Caco-2 (cell line): ENCODE data around the gene NPHP3. TPM values are rescaled to one million over a fixed set of nuclear protein-coding genes. Genes with fewer than 3 reads are reported as not detected.

ENCODE experiments used
- BruUV-seq: library from RNA; stranded (reverse); fragments of 400-500 nt; replicated peaks from 2 replicates; lab custom pipeline; 2021; lab: Mats Ljungman, UMichigan
- CTCF ChIA-PET: fragments of 300-600 bp; sonication (Branson Sonifier 250); formaldehyde crosslinking; loops from one replicate; lab custom pipeline; 2022; ENCODE audit warnings: antibody characterized with exemption; lab: Charles Lee
- POLR2A ChIA-PET: fragments of 300-600 bp; sonication (Branson Sonifier 250); formaldehyde crosslinking; loops from one replicate; lab custom pipeline; 2022; ENCODE audit warnings: antibody characterized with exemption; lab: Charles Lee
- DNase-seq, 2 experiments: peaks; one replicate each; pipeline versions ENCODE4 v3.0.0 to v3.0.0-alpha.2; 2020 to 2022
- H3K27me3 ChIP-seq: replicated peaks from 2 replicates; pipeline ENCODE4 v1.6.0; 2011; ENCODE audit warnings: low read length; ENCODE audit not compliant: control insufficient read depth, insufficient read depth
- H3K36me3 ChIP-seq: 2 replicates; pipeline ENCODE4 v1.5.1; 2011; ENCODE audit warnings: low read length; ENCODE audit not compliant: control insufficient read depth, insufficient read depth
- H3K4me1 ChIP-seq: fragments of 250-450 bp; sonication (Bioruptor Pico); 2 replicates; pipeline ENCODE4 v1.5.1; 2020; ENCODE audit warnings: mild to moderate bottlenecking
- H3K4me3 ChIP-seq: 2 replicates; pipeline ENCODE4 v1.5.1; 2011; ENCODE audit warnings: low read depth, mild to moderate bottlenecking, control low read depth, low read length
- H3K9me3 ChIP-seq: fragments of 250-450 bp; sonication (Bioruptor Pico); 2 replicates; pipeline ENCODE4 v1.5.1; 2020; ENCODE audit warnings: mild to moderate bottlenecking, moderate library complexity
- H3K27ac Mint-ChIP-seq: one replicate; pipeline ENCODE4 v1.8.0; 2022; ENCODE audit warnings: mixed read lengths; ENCODE audit not compliant: unreplicated experiment
- H3K27me3 Mint-ChIP-seq: one replicate; pipeline ENCODE4 v1.8.0; 2022; ENCODE audit warnings: mixed read lengths; ENCODE audit not compliant: insufficient read depth, unreplicated experiment
- H3K36me3 Mint-ChIP-seq: one replicate; pipeline ENCODE4 v1.8.0; 2022; ENCODE audit warnings: mild to moderate bottlenecking, mixed read lengths; ENCODE audit not compliant: insufficient read depth, unreplicated experiment
- H3K4me1 Mint-ChIP-seq: one replicate; pipeline ENCODE4 v1.8.0; 2022; ENCODE audit warnings: low read depth, mixed read lengths; ENCODE audit not compliant: unreplicated experiment
- H3K4me3 Mint-ChIP-seq: one replicate; pipeline ENCODE4 v1.8.0; 2022; ENCODE audit warnings: mild to moderate bottlenecking, moderate library complexity, mixed read lengths; ENCODE audit not compliant: unreplicated experiment
- H3K9me3 Mint-ChIP-seq: one replicate; pipeline ENCODE4 v1.8.0; 2022; ENCODE audit warnings: mixed read lengths; ENCODE audit not compliant: unreplicated experiment
- CTCF ChIP-seq, 2 experiments: fragments of 200-600 bp in 1 of 2; IDR thresholded peaks; 1 replicate in 1 of 2; 2 replicates in 1 of 2; pipeline versions ENCODE4 v1.5.1 to v1.8.0; 2011 to 2022; ENCODE audit warnings: antibody characterized with exemption in 1 of 2, control low read depth in 1 of 2, inconsistent platforms in 1 of 2, low read depth in 1 of 2, low read length in 1 of 2, mild to moderate bottlenecking in 1 of 2, moderate library complexity in 1 of 2; ENCODE audit not compliant: insufficient read depth in 1 of 2, severe bottlenecking in 1 of 2, unreplicated experiment in 1 of 2
- intact Hi-C: fragments of 100-400 bp; cut with micrococcal nuclease; formaldehyde crosslinking; loops from one replicate; pipeline ENCODE4 v1.10.0; 2022; ENCODE audit not compliant: unreplicated experiment
- total RNA-seq: library from RNA; stranded (reverse); gene quantifications from 2 replicates; pipeline ENCODE4 v1.2.3, GENCODE V29; 2022

NPHP3 gene
- total RNA-seq, 1 experiment from 2014 or later, result 16.9 TPM

GRCh38 chr3:132682201-132682600 lies 40.0 kb downstream of the NPHP3 start:
- H3K4me3 Mint-ChIP-seq, result no peak overlapping the region
- intact Hi-C loops, result no loop called here
- H3K36me3 ChIP-seq, result no peaks in the 10 kb centered on the region; the same call in 1 of the 2 replicates
- H3K4me1 Mint-ChIP-seq, result no peaks in the 10 kb centered on the region
- no peaks in the 10 kb centered on the region for H3K4me1 ChIP-seq
- BruUV-seq, result no TSS peak
- ChIA-PET POLR2A (no interaction called here), CTCF (no interaction called here)
- H3K36me3 Mint-ChIP-seq, result peaks cover 27% of the 10 kb centered on the region
- no peak overlapping the region for H3K27ac Mint-ChIP-seq
- no peak overlapping the region for H3K4me3 ChIP-seq
- no peaks in the 10 kb centered on the region for H3K27me3 ChIP-seq
- no peaks in the 10 kb centered on the region for H3K27me3 Mint-ChIP-seq
- no peaks in the 10 kb centered on the region for H3K9me3 ChIP-seq
- no peak for DNase-seq
- no peaks in the 10 kb centered on the region for H3K9me3 Mint-ChIP-seq
- TF ChIP-seq CTCF (IDR thresholded peaks at IDR 0.05; ENCODE audit: insufficient read depth in 1 of 2, low read depth in 1 of 2, low read length in 1 of 2, severe bottlenecking in 1 of 2, unreplicated experiment in 1 of 2), result no peak

GRCh38 chr3:132681421-132681820 lies 40.8 kb downstream of the NPHP3 start:
- CTCF ChIA-PET, result interaction anchor here (1.2 kb wide), 1 partner anchor 22 kb away, joined by 6 read pairs; the partner anchor contains the start of gene ACAD11
- H3K4me3 ChIP-seq, result no peak overlapping the region
- H3K4me1 Mint-ChIP-seq, result no peaks in the 10 kb centered on the region
- no peaks in the 10 kb centered on the region for H3K9me3 Mint-ChIP-seq
- POLR2A ChIA-PET, result no interaction called here
- H3K36me3 Mint-ChIP-seq, result peaks cover 31% of the 10 kb centered on the region
- intact Hi-C loops, result no loop called here
- H3K4me1 ChIP-seq, result no peaks in the 10 kb centered on the region
- H3K27ac Mint-ChIP-seq, result no peak overlapping the region
- no peaks in the 10 kb centered on the region for H3K9me3 ChIP-seq
- H3K27me3 ChIP-seq, result no peaks in the 10 kb centered on the region
- no peaks in the 10 kb centered on the region for H3K27me3 Mint-ChIP-seq
- BruUV-seq, result TSS peak; percentile 29
- no peak for DNase-seq
- no peak overlapping the region for H3K4me3 Mint-ChIP-seq
- no peaks in the 10 kb centered on the region; the same call in 1 of the 2 replicates for H3K36me3 ChIP-seq
- TF ChIP-seq CTCF (IDR thresholded peaks at IDR 0.05; ENCODE audit: insufficient read depth in 1 of 2, low read depth in 1 of 2, low read length in 1 of 2, severe bottlenecking in 1 of 2, unreplicated experiment in 1 of 2), result no peak

- BruUV-seq, result no TSS peak
- no peak overlapping the region for H3K4me3 Mint-ChIP-seq
- ChIA-PET CTCF (interaction anchor here (0.5 kb wide), 1 partner anchor 32 kb away, joined by 3 read pairs; no protein-coding TSS in a partner anchor), POLR2A (no interaction called here)
- Histone ChIP-seq H3K4me1 (no peaks in the 10 kb centered on the region), H3K36me3 (no peaks in the 10 kb centered on the region; the same call in 1 of the 2 replicates), H3K9me3 (no peaks in the 10 kb centered on the region), H3K27me3 (no peaks in the 10 kb centered on the region), H3K4me3 (no peak overlapping the region)
- no peak overlapping the region for H3K27ac Mint-ChIP-seq
- peaks cover 38% of the 10 kb centered on the region for H3K36me3 Mint-ChIP-seq
- H3K4me1 Mint-ChIP-seq, result no peaks in the 10 kb centered on the region
- DNase-seq, result no peak
- intact Hi-C loops, result no loop called here
- H3K9me3 Mint-ChIP-seq, result no peaks in the 10 kb centered on the region
- no peaks in the 10 kb centered on the region for H3K27me3 Mint-ChIP-seq
- no peak for TF ChIP-seq CTCF (IDR thresholded peaks at IDR 0.05; ENCODE audit: insufficient read depth in 1 of 2, low read depth in 1 of 2, low read length in 1 of 2, severe bottlenecking in 1 of 2, unreplicated experiment in 1 of 2)
Observed at GRCh38 chr3:132679911-132680310, 42.3 kb downstream of the NPHP3 start.
